ENCODE data around the gene DCAF8L2.

GRCh38 chrX:27590044-27590443 lies at the start of gene DCAF8L2:
- no peak for TF ChIP-seq CTCF (IDR thresholded peaks at IDR 0.05; ENCODE audit: extremely low read depth in 1 of 2, insufficient read depth in 1 of 2, low read depth in 1 of 2, low read length in 2 of 2)
- no peak for TF ChIP-seq EZH2 (IDR thresholded peaks at IDR 0.05; ENCODE audit: borderline replicate concordance, low read depth, low read length, severe bottlenecking)
